GM12874 (cell line): ENCODE results near the gene MRGPRD.

Source experiments
- TF ChIP-seq, protein P1 (sequence below): IDR thresholded peaks from 2 replicates; pipeline ENCODE4 v1.5.1; 2011; ENCODE audit warnings: low read depth, mild to moderate bottlenecking, control low read depth, low read length, moderate library complexity; ENCODE audit not compliant: insufficient read depth

Gene MRGPRD

GRCh38 chr11:68959465-68960293 lies 21.1 kb downstream of the MRGPRD start:
- TF ChIP-seq, protein P1, sequence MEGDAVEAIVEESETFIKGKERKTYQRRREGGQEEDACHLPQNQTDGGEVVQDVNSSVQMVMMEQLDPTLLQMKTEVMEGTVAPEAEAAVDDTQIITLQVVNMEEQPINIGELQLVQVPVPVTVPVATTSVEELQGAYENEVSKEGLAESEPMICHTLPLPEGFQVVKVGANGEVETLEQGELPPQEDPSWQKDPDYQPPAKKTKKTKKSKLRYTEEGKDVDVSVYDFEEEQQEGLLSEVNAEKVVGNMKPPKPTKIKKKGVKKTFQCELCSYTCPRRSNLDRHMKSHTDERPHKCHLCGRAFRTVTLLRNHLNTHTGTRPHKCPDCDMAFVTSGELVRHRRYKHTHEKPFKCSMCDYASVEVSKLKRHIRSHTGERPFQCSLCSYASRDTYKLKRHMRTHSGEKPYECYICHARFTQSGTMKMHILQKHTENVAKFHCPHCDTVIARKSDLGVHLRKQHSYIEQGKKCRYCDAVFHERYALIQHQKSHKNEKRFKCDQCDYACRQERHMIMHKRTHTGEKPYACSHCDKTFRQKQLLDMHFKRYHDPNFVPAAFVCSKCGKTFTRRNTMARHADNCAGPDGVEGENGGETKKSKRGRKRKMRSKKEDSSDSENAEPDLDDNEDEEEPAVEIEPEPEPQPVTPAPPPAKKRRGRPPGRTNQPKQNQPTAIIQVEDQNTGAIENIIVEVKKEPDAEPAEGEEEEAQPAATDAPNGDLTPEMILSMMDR, result no peak

GRCh38 chr11:68958211-68958610 lies 22.6 kb downstream of the MRGPRD start:
- TF ChIP-seq, protein P1, result no peak

- TF ChIP-seq, protein P1, result no peak
Measured at GRCh38 chr11:68956547-68957254, 24.1 kb downstream of the MRGPRD start.

DNA sequence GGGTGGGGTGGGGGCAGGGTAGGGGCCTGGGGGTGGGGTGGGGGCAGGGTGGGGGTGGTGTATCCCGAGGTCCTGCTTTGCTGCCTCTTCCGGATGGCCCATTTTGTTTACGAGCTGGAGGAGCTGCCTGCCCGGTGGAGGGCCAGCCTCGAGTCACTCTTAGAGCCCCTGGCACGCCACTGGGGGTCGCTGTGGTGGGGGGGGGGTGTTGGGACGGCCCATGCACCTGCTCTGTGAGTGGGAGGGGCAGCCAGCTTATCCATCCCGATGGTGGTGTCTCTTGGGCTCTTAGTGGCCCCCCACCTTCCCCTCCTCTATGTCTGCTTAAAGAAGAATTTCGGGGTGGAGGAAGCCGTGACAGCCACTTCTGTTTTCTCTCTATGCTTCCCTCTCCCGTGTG lies 24.6 kb downstream of the MRGPRD start:
- TF ChIP-seq, protein P1, result peak; percentile 49

DNA sequence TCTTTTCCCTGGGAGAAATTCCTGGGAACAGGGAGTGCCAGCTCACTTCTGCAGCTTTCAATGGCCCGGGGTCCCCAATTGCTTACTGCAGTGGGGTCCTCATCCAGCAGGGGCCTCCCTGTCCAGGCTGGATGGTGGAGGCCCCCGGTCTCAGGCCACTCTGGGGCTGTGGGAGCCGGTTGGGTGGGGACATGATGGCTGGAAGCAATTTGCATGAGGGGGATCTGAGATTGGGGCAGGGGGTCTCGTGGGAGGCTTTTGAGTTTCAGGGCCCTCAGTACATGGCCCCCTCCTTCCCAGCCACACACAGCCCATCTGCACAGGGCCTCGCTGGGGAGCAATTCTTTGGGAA lies 25.2 kb downstream of the MRGPRD start:
- TF ChIP-seq, protein P1, result no peak

DNA sequence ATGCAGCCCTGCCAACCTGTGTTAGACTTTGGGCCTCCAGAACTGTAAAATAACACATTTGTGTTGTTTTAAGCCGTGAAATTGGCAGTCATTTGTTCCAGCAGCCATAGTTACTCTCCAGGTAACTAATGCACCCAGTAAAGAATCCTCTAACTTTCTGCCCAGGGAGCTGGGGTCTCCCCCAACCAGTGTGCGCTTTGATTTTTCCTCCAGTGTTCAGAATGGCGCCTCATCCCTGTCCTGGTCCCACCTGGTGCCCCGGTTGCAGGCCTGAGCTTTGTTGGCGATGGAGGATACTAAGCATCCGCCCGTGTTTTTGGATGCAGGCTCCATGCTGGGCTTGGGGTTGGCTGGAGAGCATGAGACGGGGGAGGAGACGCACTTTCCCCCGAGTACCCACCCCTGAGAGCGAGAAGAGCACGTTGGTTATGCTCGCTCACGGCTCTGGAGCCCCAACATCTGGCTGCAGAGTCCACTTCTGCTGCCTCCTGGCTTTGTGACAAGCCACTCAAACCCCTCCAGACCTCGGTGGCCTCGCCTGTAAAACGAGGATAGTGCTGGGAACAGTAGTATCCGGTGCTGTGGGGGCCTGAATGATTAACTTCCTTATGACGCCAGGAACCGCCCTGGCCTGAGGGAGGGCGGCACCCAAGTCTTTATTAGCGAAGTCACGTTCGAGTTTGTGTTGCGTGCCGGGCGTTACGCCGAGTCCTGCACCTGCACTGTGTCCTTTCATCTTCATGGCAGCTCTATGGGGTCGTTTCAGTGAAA lies 25.8 kb downstream of the MRGPRD start:
- TF ChIP-seq, protein P1, result no peak

GRCh38 chr11:68950762-68951161 lies 30.0 kb downstream of the MRGPRD start:
- TF ChIP-seq, protein P1, result no peak
